WI38 (cell line): ENCODE measurements around the gene ADSS1.

Experiments used
- H3K4me3 ChIP-seq: 2 replicates; pipeline ENCODE4 v1.5.1; 2011; ENCODE audit warnings: low read depth, mild to moderate bottlenecking, control low read depth, low read length
- CTCF ChIP-seq: IDR thresholded peaks from 2 replicates; pipeline ENCODE4 v1.5.1; 2012; ENCODE audit warnings: low read depth, mild to moderate bottlenecking, control low read depth, low read length

ADSS1 gene

DNA sequence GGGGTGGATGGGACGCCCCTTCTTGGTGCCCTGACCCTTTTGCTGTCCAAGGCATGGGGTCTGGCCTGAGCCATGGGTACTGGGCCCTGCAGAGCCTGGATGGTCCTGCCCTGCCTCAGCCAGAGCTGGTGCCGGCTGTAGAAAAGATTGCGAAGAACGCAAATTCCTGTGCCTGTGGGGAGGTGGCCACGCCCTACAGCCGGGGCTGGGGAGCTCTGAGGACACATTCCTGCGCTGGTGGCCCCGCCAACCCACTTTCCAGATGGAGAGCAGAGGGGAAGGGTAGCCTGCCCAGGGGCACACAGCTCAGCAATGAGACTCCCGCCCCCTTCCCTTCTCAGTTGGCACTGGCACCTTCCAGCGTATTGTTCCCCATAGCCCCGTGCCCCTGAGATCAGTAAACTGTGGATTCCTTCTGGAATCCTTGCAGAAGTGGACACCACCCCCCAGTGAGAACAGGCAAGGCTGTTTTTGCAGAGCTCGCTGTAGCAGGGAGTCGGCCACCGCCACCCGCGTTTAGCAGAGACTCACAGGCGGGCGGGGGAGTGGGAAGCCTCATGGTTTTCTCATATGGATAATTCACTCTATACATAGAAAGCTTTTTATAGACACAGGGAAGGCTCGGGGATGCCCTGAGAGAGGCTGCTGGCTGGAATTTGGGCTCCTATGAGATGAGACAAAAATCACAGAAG is 26.0 kb upstream of the ADSS1 start:
- no peak for TF ChIP-seq CTCF
- H3K4me3 ChIP-seq = no peak overlapping the region

- H3K4me3 ChIP-seq = no peak overlapping the region
- TF ChIP-seq CTCF = no peak
Observed at GRCh38 chr14:104698688-104699425, 25.2 kb upstream of the ADSS1 start.

- no peak overlapping the region for H3K4me3 ChIP-seq
- no peak for TF ChIP-seq CTCF
Observed at GRCh38 chr14:104699426-104699748, 24.6 kb upstream of the ADSS1 start.

GRCh38 chr14:104700225-104700651 is 23.8 kb upstream of the ADSS1 start:
- no peak for TF ChIP-seq CTCF
- H3K4me3 ChIP-seq = no peak overlapping the region

DNA sequence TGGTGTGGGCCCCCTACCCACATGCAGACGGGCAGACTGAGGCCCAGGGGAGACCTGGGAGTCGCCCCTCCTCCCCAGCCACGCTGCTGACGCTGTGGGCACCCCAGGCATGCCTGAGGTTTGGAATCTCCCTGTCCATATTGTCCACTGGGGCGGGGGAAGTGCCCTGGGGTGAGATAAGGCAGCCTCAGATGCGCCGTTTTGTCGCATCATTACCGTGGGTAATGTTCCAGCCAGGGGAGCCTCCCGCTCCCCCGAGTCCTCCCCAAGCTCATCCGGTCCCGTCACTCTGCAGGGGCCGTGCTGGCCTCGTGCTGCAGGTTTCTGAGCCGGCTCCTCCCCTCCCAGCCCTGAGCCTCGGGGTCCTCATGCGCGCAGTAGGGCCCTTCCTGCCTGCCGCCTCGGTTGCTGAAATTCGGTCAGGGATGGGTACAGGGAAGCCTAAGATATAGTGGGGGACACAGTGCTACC is 23.2 kb upstream of the ADSS1 start:
- no peak overlapping the region for H3K4me3 ChIP-seq
- TF ChIP-seq CTCF = no peak

DNA sequence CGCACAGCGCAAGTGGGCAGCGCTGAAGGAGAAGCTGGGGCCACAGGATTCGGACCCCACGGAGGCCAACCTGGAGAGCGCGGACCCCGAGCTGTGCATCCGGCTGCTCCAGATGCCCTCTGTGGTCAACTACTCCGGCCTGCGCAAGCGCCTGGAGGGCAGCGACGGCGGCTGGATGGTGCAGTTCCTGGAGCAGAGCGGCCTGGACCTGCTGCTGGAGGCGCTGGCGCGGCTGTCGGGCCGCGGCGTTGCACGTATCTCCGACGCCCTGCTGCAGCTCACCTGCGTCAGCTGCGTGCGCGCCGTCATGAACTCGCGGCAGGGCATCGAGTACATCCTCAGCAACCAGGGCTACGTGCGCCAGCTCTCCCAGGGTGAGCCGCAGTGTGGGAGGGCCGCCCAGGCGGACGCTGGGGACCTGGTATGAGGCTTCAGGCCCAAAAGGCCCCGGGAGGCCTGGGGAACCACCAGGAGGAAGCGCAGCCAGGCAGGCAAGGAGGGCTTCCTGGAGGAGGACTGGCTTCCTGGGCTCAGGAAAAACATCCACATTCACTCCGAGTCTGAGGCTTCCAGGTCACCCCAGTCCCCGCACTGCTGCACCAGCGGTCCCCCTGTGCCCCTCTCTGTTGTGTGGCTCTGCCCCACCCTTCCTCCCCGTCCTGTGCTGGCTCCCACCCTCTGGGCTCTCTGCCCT is 22.5 kb upstream of the ADSS1 start:
- no peak for TF ChIP-seq CTCF
- no peak overlapping the region for H3K4me3 ChIP-seq

GRCh38 chr14:104702106-104702505 is 21.9 kb upstream of the ADSS1 start:
- TF ChIP-seq CTCF = no peak

More at GRCh38 chr14:104702106-104702505, 21.9 kb upstream of the ADSS1 start:
- no peak overlapping the region for H3K4me3 ChIP-seq
